GM19351 (cell line): Measurements from ENCODE around the gene CXXC4.

Source experiments
- ATAC-seq: cut with Tn5 transposase; IDR thresholded peaks from one replicate; pipeline ENCODE4 v1.9.1; 2021; ENCODE audit warnings: mild to moderate bottlenecking, moderate library complexity; ENCODE audit not compliant: unreplicated experiment

Gene CXXC4

DNA sequence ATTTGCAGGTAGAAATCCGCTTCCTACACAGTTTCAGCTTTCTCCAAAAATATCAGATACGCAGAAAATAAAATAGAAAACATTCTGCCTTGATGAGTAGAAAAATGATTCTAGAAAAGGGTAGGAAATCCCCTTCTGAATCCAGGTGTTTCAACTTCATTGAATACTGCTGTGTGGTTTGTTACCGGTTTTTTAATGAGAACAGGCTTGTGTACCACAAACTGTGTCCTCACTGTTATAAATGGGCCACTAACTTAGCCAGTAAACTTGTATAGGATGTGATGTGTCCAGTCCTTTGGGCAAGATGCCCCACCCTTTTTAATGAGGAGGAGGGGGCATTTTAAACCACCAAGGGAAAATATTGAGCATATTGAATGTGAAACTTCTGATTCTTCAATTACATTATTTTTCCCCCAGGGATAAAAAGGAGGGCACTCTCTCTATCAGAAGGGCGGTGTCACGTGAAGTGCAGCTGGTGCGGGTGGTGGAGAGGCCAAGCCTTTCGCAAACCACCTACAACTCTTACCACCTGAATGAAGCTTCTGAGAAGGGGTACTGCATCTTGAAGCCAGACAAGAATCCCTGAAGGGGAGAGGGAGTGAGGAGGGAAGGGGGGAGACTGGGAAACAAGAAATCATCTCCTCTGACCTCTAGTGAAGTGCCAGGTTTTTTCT is 4.5 kb downstream of the CXXC4 start:
- peak; percentile 42 for ATAC-seq

GRCh38 chr4:104489731-104490095 is 5.0 kb downstream of the CXXC4 start:
- peak; percentile 37 for ATAC-seq

DNA sequence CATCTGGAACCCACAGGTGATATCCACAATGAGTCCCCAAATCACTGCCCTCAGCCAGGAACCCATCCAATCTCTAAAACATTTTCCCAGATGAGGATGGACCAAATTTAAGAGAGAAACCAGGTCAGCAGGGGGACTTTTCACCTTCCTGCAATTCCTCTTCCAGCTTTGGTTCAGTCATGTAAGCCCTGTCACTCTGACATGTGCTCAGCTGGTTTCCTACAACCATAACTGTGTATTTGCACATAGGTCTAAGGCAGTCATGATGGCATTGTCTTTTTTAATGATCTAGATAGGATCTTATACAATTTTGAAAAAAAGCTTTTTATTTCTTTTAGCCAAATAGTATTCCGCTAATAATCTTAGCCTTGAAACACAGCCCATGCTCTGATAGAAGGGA is 6.5 kb downstream of the CXXC4 start:
- ATAC-seq, result no peak

GRCh38 chr4:104486716-104487504 is 7.8 kb downstream of the CXXC4 start:
- no peak for ATAC-seq

GRCh38 chr4:104475652-104476051 is 19.0 kb downstream of the CXXC4 start:
- no peak for ATAC-seq

DNA sequence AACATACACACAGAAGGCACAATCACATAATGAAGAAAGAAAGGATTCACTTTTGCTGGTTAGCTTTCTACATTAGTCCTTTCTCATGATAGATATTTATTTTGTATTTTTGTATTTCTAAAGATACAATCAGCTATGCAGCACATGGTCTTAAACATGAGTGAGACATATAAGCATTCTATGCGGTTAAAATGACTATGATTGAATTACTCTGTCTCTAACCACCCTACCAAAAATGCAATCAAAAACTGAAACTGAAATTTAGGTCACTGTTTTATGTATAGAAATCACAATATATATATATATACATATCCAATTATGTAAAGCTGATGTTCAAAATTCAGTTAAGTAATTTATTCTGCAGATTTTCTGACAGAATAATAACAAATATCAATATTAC is 21.9 kb downstream of the CXXC4 start:
- no peak for ATAC-seq

- no peak for ATAC-seq
Observed at GRCh38 chr4:104470770-104471169, 23.9 kb downstream of the CXXC4 start.

DNA sequence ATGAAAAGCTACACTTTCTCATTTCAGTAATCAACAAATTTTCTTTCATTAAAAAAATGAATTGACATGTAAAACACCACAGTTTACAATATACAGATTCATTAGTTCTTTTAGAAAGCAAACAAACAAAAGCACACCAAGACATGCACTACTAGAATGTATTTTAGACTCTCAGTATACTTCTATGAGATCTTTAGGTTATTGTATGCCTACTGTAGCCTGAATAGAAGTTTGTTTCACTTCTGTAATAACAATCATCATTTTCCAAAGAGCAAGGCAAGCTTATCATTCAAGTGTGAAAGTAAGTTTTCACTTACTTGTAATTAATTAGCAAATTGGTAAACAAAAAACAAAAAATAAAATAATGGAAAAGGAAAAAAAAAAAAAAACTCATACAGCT is 24.9 kb downstream of the CXXC4 start:
- ATAC-seq, result peak; percentile 62

GRCh38 chr4:104465619-104466018 is 29.1 kb downstream of the CXXC4 start:
- ATAC-seq, result no peak

- no peak for ATAC-seq
Observed at GRCh38 chr4:104465201-104465600, 29.5 kb downstream of the CXXC4 start.

DNA sequence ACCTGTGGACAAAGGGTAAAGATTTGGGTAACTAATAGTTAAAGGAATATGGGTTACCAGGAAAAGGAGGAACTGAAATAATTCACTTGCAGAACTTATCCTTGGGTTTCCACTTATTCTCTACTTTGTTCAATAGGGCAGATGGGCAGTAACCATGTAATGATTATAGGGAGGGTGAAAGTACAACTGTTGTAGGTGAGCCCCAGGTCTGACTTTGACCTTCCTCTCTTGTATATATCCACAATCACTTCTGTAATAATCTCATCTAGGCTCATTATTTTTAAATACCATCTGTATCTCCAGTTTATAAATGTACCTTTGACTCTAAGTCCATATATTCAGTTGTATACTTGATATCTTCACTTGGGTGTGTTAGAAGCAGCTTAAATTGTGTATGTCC is 32.1 kb downstream of the CXXC4 start:
- no peak for ATAC-seq

DNA sequence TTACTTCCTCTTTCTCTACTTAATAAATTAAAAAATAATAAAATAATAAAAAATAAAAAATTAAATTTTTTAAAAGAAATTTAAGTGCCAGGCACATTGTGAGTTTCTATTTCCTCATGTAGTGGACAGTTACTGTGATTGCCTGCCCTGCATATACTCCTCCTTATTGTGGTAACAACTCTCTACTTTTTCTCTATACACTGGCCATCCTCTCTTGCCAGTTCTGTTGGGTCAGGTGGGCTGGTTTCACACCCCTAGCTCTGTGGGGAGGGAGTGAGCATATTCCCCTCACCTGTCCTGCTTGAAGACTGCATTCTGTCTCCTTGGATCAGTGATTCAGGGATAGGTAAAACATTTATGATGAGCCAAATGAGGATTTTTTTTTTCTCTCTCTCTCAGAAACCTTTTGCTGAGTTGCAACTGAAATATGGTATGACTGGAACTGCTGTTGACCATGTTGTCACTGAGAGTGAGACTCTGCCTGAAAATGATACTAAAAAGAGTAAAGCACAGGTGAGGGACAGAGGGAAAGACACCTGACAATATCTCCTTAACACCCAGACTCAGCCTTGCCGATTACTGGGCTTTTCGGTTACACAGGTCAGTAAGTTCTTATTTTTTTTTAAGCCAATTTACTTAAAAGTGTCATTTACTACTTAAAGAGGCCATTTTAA is 37.2 kb downstream of the CXXC4 start:
- peak; percentile 71 for ATAC-seq

GRCh38 chr4:104451573-104451972 is 43.1 kb downstream of the CXXC4 start:
- ATAC-seq, result peak; percentile 82

GRCh38 chr4:104449537-104449936 is 45.2 kb downstream of the CXXC4 start:
- ATAC-seq, result peak; percentile 51

DNA sequence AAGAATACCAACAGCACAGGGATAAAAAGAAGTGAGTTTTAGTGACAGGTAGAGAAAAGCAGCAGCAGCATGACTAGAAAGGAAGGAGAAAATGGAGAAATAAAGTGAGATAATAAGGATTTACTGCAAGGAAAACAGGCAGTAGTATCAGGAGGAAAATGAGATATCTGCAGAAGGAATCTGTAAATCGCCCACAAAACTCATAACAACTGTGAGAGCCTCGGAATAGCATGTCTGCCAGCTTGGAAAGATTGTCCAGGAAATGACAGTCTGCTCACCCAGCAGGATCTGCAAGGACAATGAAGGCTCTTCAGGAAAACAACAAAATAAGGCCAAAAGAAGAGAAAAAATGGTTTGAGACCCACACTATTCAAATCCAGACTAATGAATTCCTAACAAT is 47.4 kb downstream of the CXXC4 start:
- ATAC-seq, result no peak

GRCh38 chr4:104446431-104447278 is 48.0 kb downstream of the CXXC4 start:
- ATAC-seq, result no peak

- ATAC-seq, result no peak
Observed at GRCh38 chr4:104444685-104445084, 50.0 kb downstream of the CXXC4 start.

- ATAC-seq, result no peak
Observed at GRCh38 chr4:104436542-104436941, 58.2 kb downstream of the CXXC4 start.

DNA sequence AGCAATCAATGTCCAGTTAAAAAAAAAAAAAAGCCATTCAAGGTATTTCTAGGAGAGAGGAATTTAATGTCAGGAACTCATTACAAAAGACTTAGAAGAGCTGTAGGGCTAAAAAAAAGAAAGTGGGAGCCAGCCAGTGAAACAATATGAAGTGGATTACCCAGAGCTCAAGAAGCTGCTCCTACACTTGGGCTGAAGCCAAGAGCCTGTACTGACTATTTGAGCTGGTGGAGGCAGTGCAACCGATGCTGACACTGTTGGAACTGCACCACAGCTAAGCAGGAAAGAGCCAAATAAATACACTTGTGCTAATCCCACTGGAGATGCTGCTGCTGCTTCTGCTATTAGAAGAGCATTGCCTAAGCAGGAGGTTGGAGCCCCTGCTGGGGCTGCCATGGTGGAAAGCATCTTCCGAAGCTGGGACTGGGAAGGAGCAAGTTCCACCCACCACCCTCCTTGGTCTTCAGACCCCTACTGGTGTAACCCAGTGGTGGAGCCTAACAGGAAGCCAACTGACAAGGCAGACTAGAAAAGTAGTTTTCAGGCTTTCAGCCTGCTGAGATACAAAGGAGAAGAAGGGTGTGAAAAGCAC is 65.4 kb downstream of the CXXC4 start:
- ATAC-seq, result no peak

DNA sequence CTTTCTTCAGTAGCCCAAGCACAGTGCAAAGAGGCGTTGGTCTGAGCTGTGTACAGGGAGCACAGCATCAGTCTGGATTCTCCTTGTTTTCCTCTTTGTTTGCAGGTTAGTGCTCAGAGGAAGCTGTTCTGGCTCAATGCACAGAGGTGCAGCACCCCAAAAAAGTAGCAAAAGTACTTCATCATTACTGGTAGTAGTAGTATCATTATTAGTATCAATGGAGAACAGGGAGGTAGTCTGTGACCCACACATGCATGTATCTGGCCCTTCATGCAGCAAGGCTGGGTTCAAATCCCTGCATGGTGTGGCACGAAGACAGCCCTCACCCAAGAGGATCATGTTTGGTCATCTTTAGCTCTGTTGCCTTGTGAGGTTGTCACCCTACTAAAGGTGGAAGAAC is 68.7 kb downstream of the CXXC4 start:
- ATAC-seq, result peak; percentile 78

DNA sequence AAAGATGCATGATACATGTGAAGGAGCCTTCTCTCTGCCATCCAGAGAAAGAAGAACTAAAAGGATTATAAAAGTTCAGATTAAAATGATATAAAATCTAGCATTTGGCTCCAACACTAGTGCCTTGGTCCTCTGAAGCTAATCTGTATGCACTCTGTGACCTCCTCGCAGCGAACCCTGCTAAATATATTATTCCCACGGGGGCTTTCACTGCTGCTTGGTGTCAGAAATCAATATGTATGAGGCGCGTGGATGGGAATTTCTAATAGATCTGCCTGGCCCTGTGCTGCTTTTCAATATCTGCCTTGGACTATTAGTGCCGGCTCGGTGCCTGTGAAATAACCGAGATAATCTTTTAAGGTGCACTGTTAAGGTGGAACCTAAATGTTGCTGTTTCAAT is 69.7 kb downstream of the CXXC4 start:
- no peak for ATAC-seq
